NCI-H2171 treated with DMSO at 0.1 percent for 48 hours (cell line): ENCODE results near the gene KCNC4.

Source experiments
- DNase-seq: peaks from one replicate; lab custom pipeline; 2025; lab: John Stamatoyannopoulos, UW

The KCNC4 gene

DNA sequence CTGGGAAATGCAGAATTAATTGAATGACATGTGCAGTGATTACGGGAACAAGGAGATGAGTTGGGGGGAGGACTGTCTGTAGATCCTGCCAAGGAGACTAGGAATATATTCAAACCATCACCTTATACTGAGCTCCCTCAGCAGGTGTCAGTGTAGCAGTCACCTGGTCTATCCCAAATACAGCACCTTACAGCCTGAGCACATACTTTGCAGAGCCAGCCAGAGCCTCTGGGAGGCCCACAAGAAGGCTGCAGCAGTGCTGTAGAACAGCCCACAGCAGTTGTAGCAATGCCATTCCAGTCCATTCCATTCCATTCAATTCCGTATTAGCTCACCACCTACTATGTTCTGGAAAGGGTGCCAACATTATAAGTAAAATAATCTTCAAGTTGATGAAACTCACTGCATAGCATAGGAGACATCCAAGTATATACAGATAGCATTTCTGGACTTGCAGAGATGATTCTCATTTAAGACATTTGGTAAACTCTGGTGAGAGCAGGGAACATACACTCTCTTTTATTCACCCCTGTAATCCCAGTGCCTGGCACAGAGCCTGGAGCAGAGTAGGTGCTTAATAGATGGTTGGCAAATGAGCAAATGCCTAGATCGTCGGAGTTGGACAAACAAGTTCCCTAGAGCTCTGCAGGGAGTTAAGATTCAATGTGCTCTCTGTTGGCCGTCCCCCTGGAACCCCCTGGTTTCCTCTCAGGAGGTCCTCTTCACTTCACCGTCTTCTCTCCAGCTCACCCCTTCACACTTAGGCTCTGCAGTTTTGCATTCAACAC lies 44.7 kb downstream of the KCNC4 start:
- no peak for DNase-seq

GRCh38 chr1:110255392-110255787 lies 45.3 kb downstream of the KCNC4 start:
- DNase-seq: no peak

GRCh38 chr1:110258734-110259133 lies 48.6 kb downstream of the KCNC4 start:
- DNase-seq: peak; percentile 97

GRCh38 chr1:110259770-110260169 lies 49.7 kb downstream of the KCNC4 start:
- no peak for DNase-seq
